CD14-positive monocyte (primary cell): Measurements from ENCODE around the gene KCNJ11. TPM values are rescaled to one million over a fixed set of nuclear protein-coding genes. Genes with fewer than 3 reads are reported as not detected.

Experiments
- DNase-seq, 3 donors: peaks; one replicate each; pipeline ENCODE4 v3.0.0-alpha.2; 2011 to 2022
- H2AFZ ChIP-seq: 2 replicates; pipeline ENCODE4 v1.6.0; 2012; ENCODE audit warnings: mild to moderate bottlenecking, low read depth, low read length, inconsistent platforms; ENCODE audit not compliant: insufficient read depth, poor library complexity, severe bottlenecking
- H3K27ac ChIP-seq, 2 donors: 1 replicate in 1 of 2; 2 replicates in 1 of 2; pipeline ENCODE4 v1.5.1; 2012 to 2013; ENCODE audit warnings: low read length in 2 of 2, control low read depth in 1 of 2, inconsistent platforms in 1 of 2, low read depth in 1 of 2, mild to moderate bottlenecking in 1 of 2
- H3K27me3 ChIP-seq, 2 donors: one replicate each; pipeline versions ENCODE4 v1.6.0 to v1.6.1; 2011 to 2013; ENCODE audit warnings: low read length in 2 of 2; ENCODE audit not compliant: control insufficient read depth in 2 of 2, insufficient read depth in 2 of 2
- H3K36me3 ChIP-seq, 2 donors: replicated peaks in 1 of 2; 1 replicate in 1 of 2; 2 replicates in 1 of 2; pipeline versions ENCODE4 v1.5.1 to v1.6.1; 2012 to 2013; ENCODE audit warnings: low read length in 2 of 2, control low read depth in 1 of 2, inconsistent platforms in 1 of 2, mild to moderate bottlenecking in 1 of 2; ENCODE audit not compliant: insufficient read depth in 2 of 2, control insufficient read depth in 1 of 2
- H3K4me1 ChIP-seq, 2 donors: 1 replicate in 1 of 2; 2 replicates in 1 of 2; pipeline versions ENCODE4 v1.5.1 to v1.6.1; 2012 to 2013; ENCODE audit warnings: low read length in 2 of 2, control low read depth in 1 of 2, inconsistent platforms in 1 of 2, mild to moderate bottlenecking in 1 of 2, moderate library complexity in 1 of 2; ENCODE audit not compliant: insufficient read depth in 2 of 2, control insufficient read depth in 1 of 2
- H3K4me2 ChIP-seq: replicated peaks from 2 replicates; pipeline ENCODE3; 2012; ENCODE audit warnings: low read length, moderate library complexity, mild to moderate bottlenecking; ENCODE audit not compliant: poor library complexity, severe bottlenecking; ENCODE audit errors: extremely low read depth
- H3K4me3 ChIP-seq, 3 experiments: fragments of 200-600 bp in 1 of 3; sonication (generic) in 1 of 3; replicated peaks in 1 of 3; 1 replicate in 2 of 3; 2 replicates in 1 of 3; pipeline ENCODE4 v1.5.1; 2011 to 2013; ENCODE audit warnings: low read length in 3 of 3, mild to moderate bottlenecking in 3 of 3, control low read depth in 2 of 3, low read depth in 2 of 3, inconsistent platforms in 1 of 3, moderate library complexity in 1 of 3
- H3K79me2 ChIP-seq: 2 replicates; pipeline ENCODE4 v1.6.0; 2012; ENCODE audit warnings: mild to moderate bottlenecking, control low read depth, inconsistent platforms, low read length, moderate library complexity; ENCODE audit not compliant: insufficient read depth
- H3K9ac ChIP-seq: 2 replicates; pipeline ENCODE4 v1.6.0; 2017; ENCODE audit warnings: low read length, mild to moderate bottlenecking; ENCODE audit not compliant: insufficient read depth, poor library complexity, severe bottlenecking
- H3K9me3 ChIP-seq, 2 donors: replicated peaks in 1 of 2; 1 replicate in 1 of 2; 2 replicates in 1 of 2; pipeline versions ENCODE4 v1.5.1 to v1.6.1; 2012 to 2013; ENCODE audit warnings: low read length in 2 of 2, control low read depth in 1 of 2; ENCODE audit not compliant: control insufficient read depth in 1 of 2, insufficient read depth in 1 of 2
- H4K20me1 ChIP-seq: 2 replicates; pipeline ENCODE4 v1.6.0; 2012; ENCODE audit warnings: mild to moderate bottlenecking, low read length, control low read depth, moderate library complexity; ENCODE audit not compliant: insufficient read depth
- H3K27ac Mint-ChIP-seq, 7 donors: one replicate each; pipeline ENCODE4 v1.8.0; 2020; ENCODE audit warnings: mild to moderate bottlenecking in 7 of 7, mixed read lengths in 7 of 7, moderate library complexity in 6 of 7, inconsistent platforms in 2 of 7
- H3K27me3 Mint-ChIP-seq, 3 donors: one replicate each; pipeline ENCODE4 v1.8.0; 2021 to 2022; ENCODE audit warnings: low read depth in 3 of 3, mild to moderate bottlenecking in 3 of 3, mixed read lengths in 3 of 3, moderate library complexity in 3 of 3, inconsistent platforms in 1 of 3
- H3K36me3 Mint-ChIP-seq, 2 donors: one replicate each; pipeline ENCODE4 v1.8.0; 2020; ENCODE audit warnings: mixed read lengths in 2 of 2, inconsistent platforms in 1 of 2, mild to moderate bottlenecking in 1 of 2
- H3K4me1 Mint-ChIP-seq: one replicate; pipeline ENCODE4 v1.8.0; 2020; ENCODE audit warnings: mild to moderate bottlenecking, mixed read lengths
- H3K4me3 Mint-ChIP-seq, 2 donors: one replicate each; pipeline ENCODE4 v1.8.0; 2020; ENCODE audit warnings: mild to moderate bottlenecking in 2 of 2, mixed read lengths in 2 of 2, moderate library complexity in 1 of 2
- H3K9me3 Mint-ChIP-seq, 7 donors: one replicate each; pipeline ENCODE4 v1.8.0; 2020 to 2022; ENCODE audit warnings: mixed read lengths in 7 of 7, mild to moderate bottlenecking in 6 of 7, moderate library complexity in 6 of 7, inconsistent platforms in 2 of 7
- CTCF ChIP-seq: fragments of 200-600 bp; IDR thresholded peaks from one replicate; pipeline ENCODE4 v1.8.0; 2022; ENCODE audit warnings: antibody characterized with exemption, mild to moderate bottlenecking
- WGBS: methylation state at CpG from one replicate; pipeline ENCODE4 v1.1.5; 2013; ENCODE audit warnings: missing lambda C conversion rate; ENCODE audit not compliant: insufficient coverage; 5-methylcytosine and 5-hydroxymethylcytosine counted together
- intact Hi-C, 2 donors: fragments of 100-400 bp; cut with micrococcal nuclease; formaldehyde crosslinking; loops; one replicate each; pipeline versions ENCODE4 v1.15.0 to v1.15.1; 2023
- polyA plus RNA-seq, 3 donors: library from polyadenylated mRNA; depleted of rRNA in 1 of 3; unstranded in 2 of 3; stranded (reverse) in 1 of 3; fragments of 300-500 nt in 2 of 3; fragments of >200 nt in 1 of 3; fragmentation: Illumina TruSeq in 2 of 3; gene quantifications; 1 replicate in 2 of 3; 2 replicates in 1 of 3; pipeline ENCODE4 v1.2.3, GENCODE V29; 2012 to 2021

KCNJ11 gene
- polyA plus RNA-seq, 3 donors = 0.09 TPM; not detected in 2

GRCh38 chr11:17405232-17406005, 17.0 kb upstream of the KCNJ11 start:
- Histone ChIP-seq H3K36me3 (no peaks in the 10 kb centered on the region), H2AFZ (no peak overlapping the region), H4K20me1 (no peaks in the 10 kb centered on the region), H3K4me3 (no peak overlapping the region), H3K4me2 (no peak overlapping the region), H3K4me1 (no peaks in the 10 kb centered on the region), H3K9me3 (no peaks in the 10 kb centered on the region), H3K9ac (no peak overlapping the region), H3K27ac (no peak overlapping the region), H3K27me3 (no peaks in the 10 kb centered on the region), H3K79me2 (no peaks in the 10 kb centered on the region)
- intact Hi-C loops = no loop called here
- Mint-ChIP-seq H3K4me3 (no peak overlapping the region), H3K36me3 (no peaks in the 10 kb centered on the region), H3K9me3 (peaks cover 0 to 7% (median 0%) of the 10 kb centered on the region in 7 donors), H3K4me1 (peaks cover 3% of the 10 kb centered on the region), H3K27me3 (peaks cover 0 to 11% (median 1%) of the 10 kb centered on the region in 3 donors), H3K27ac (no peak overlapping the region)
- no peak for TF ChIP-seq CTCF
- no peak for DNase-seq
- 89% methylated on average over 14 of the region's 15 CpGs for WGBS

- H3K4me2 ChIP-seq = no peak overlapping the region
- 94% methylated on average over 6 of the region's 18 CpGs for WGBS
- H3K79me2 ChIP-seq = no peaks in the 10 kb centered on the region
- intact Hi-C loops = no loop called here
- H3K36me3 Mint-ChIP-seq = no peaks in the 10 kb centered on the region
- peaks cover 0 to 7% (median 0%) of the 10 kb centered on the region in 7 donors for H3K9me3 Mint-ChIP-seq
- no peak overlapping the region for H3K4me3 Mint-ChIP-seq
- DNase-seq = no peak
- H3K9ac ChIP-seq = no peak overlapping the region
- H3K9me3 ChIP-seq = no peaks in the 10 kb centered on the region
- H3K27me3 Mint-ChIP-seq = peaks cover 0 to 13% (median 1%) of the 10 kb centered on the region in 3 donors
- H3K4me3 ChIP-seq = no peak overlapping the region
- no peaks in the 10 kb centered on the region for H3K36me3 ChIP-seq
- H3K27ac Mint-ChIP-seq = no peak overlapping the region
- no peak overlapping the region for H3K27ac ChIP-seq
- no peak overlapping the region for H2AFZ ChIP-seq
- H4K20me1 ChIP-seq = no peaks in the 10 kb centered on the region
- peaks cover 3% of the 10 kb centered on the region for H3K4me1 Mint-ChIP-seq
- H3K4me1 ChIP-seq = no peaks in the 10 kb centered on the region
- TF ChIP-seq CTCF = no peak
- no peaks in the 10 kb centered on the region for H3K27me3 ChIP-seq
Observed at GRCh38 chr11:17403980-17404759, 15.7 kb upstream of the KCNJ11 start.
